Cardiac fibroblast (primary cell): ENCODE measurements around the gene C19orf47.

Experiments
- DNase-seq, 2 donors: peaks; one replicate each; pipeline versions ENCODE4 v3.0.0 to v3.0.0-alpha.2; 2010; ENCODE audit warnings: low read depth in 2 of 2
- H3K4me3 ChIP-seq, 2 donors: replicated peaks in 1 of 2; 1 replicate in 1 of 2; 2 replicates in 1 of 2; pipeline ENCODE4 v1.5.1; 2011; ENCODE audit warnings: low read depth in 2 of 2, low read length in 2 of 2, mild to moderate bottlenecking in 2 of 2, moderate library complexity in 1 of 2
- CTCF ChIP-seq: IDR thresholded peaks from one replicate; pipeline ENCODE4 v1.5.1; 2011; ENCODE audit warnings: low read depth, mild to moderate bottlenecking, low read length, inconsistent platforms

The C19orf47 gene

GRCh38 chr19:40277356-40278059, 70.7 kb downstream of the C19orf47 start:
- no peak overlapping the region for H3K4me3 ChIP-seq
- no peak for TF ChIP-seq CTCF
- DNase-seq, result no peak

- DNase-seq, result no peak
- H3K4me3 ChIP-seq, result no peak overlapping the region
- TF ChIP-seq CTCF, result no peak
Observed at GRCh38 chr19:40274585-40275544, 73.3 kb downstream of the C19orf47 start.

GRCh38 chr19:40273469-40274360, 74.5 kb downstream of the C19orf47 start:
- H3K4me3 ChIP-seq, result no peak overlapping the region
- DNase-seq, result no peak

GRCh38 chr19:40272261-40272660, 75.9 kb downstream of the C19orf47 start:
- TF ChIP-seq CTCF, result no peak
- no peak for DNase-seq
- no peak overlapping the region for H3K4me3 ChIP-seq

More at GRCh38 chr19:40273469-40274360, 74.5 kb downstream of the C19orf47 start:
- no peak for TF ChIP-seq CTCF

GRCh38 chr19:40271706-40272105, 76.5 kb downstream of the C19orf47 start:
- TF ChIP-seq CTCF, result no peak

GRCh38 chr19:40270362-40271089, 77.7 kb downstream of the C19orf47 start:
- TF ChIP-seq CTCF, result no peak
- no peak for DNase-seq
- H3K4me3 ChIP-seq, result no peak overlapping the region

More at GRCh38 chr19:40271706-40272105, 76.5 kb downstream of the C19orf47 start:
- no peak overlapping the region for H3K4me3 ChIP-seq
- DNase-seq, result no peak
